H1 (cell line): ENCODE measurements around the gene PFKM. TPM values are rescaled to one million over a fixed set of nuclear protein-coding genes. Genes with fewer than 3 reads are reported as not detected.

Experiments
- SP1 ChIP-seq: IDR thresholded peaks from 2 replicates; pipeline ENCODE4 v1.6.1; 2011; ENCODE audit warnings: low read depth, low read length
- polyA plus RNA-seq, 7 experiments: library from polyadenylated mRNA; depleted of rRNA in 3 of 7; stranded (reverse) in 5 of 7; unstranded in 2 of 7; fragments of >200 nt in 5 of 7; fragments of 200-250 nt in 2 of 7; gene quantifications; 1 replicate in 5 of 7; 2 replicates in 1 of 7; 4 replicates in 1 of 7; pipeline versions ENCODE4 v1.2.1 to v1.2.3, GENCODE V29; 2011 to 2013; ENCODE audit warnings: missing spikeins in 2 of 7, mixed read lengths in 2 of 7
- total RNA-seq: library from RNA; stranded (reverse); fragmentation: NEBNext Ultra II Directional; extraction: Animal tissue kit (Norgen Biotek cat#: 25700); gene quantifications from 2 replicates; pipeline ENCODE4 v1.2.1, GENCODE V29; 2021

PFKM gene
- total and polyA plus RNA-seq, 2 of the 8 experiments (the other 6 are each of a cell fraction or from before 2014, with no cell fraction given) = 62.6 to 106 TPM

GRCh38 chr12:48193623-48194022 is 74.5 kb downstream of the PFKM start (continued):
- TF ChIP-seq SP1 = no peak
- TF ChIP-seq, all 59 proteins: peak for 0
